Naive thymus-derived CD4-positive, alpha-beta T cell (primary cell): ENCODE results near the gene TBC1D32. TPM values are rescaled to one million over a fixed set of nuclear protein-coding genes. Genes with fewer than 3 reads are reported as not detected.
"Not testable (repeated sequence)": the region's sequence is repeated elsewhere in the genome, so short reads cannot be mapped to it uniquely, and the experiment has no call there.

ENCODE experiments used
- ATAC-seq: fragments of 150-1000 bp; cut with Tn5 transposase; 2 replicates; pipeline ENCODE4 v1.10.0; 2021; ENCODE audit warnings: mild to moderate bottlenecking, moderate library complexity
- CTCF ChIA-PET: fragments of 350-600 bp; sonication (Branson Sonifier 250); formaldehyde crosslinking; loops from one replicate; lab custom pipeline; 2021; ENCODE audit warnings: antibody characterized with exemption; lab: Charles Lee
- POLR2A ChIA-PET: fragments of 350-600 bp; sonication (Branson Sonifier 250); formaldehyde crosslinking; loops from one replicate; lab custom pipeline; 2021; ENCODE audit warnings: antibody characterized with exemption, inconsistent platforms; lab: Charles Lee
- DNase-seq, 9 donors: peaks; one replicate each; pipeline versions ENCODE4 v3.0.0 to v3.0.0-alpha.2; 2020 to 2022; ENCODE audit warnings: mixed read lengths in 1 of 9
- H3K27ac ChIP-seq: one replicate; pipeline ENCODE4 v1.7.0; 2013; ENCODE audit warnings: mild to moderate bottlenecking, low read depth, low read length, moderate library complexity
- H3K27me3 ChIP-seq, 2 donors: one replicate each; pipeline ENCODE4 v1.7.0; 2013; ENCODE audit warnings: low read length in 2 of 2, mild to moderate bottlenecking in 2 of 2, moderate library complexity in 2 of 2; ENCODE audit not compliant: control insufficient read depth in 2 of 2, insufficient read depth in 2 of 2
- H3K36me3 ChIP-seq, 3 experiments: 1 replicate in 2 of 3; 2 replicates in 1 of 3; pipeline ENCODE4 v1.7.0; 2013; ENCODE audit warnings: low read length in 3 of 3, mild to moderate bottlenecking in 3 of 3, moderate library complexity in 1 of 3; ENCODE audit not compliant: insufficient read depth in 3 of 3, control insufficient read depth in 2 of 3
- H3K4me1 ChIP-seq, 2 donors: one replicate each; pipeline ENCODE4 v1.7.0; 2013; ENCODE audit warnings: low read length in 2 of 2, mild to moderate bottlenecking in 2 of 2, moderate library complexity in 1 of 2; ENCODE audit not compliant: control insufficient read depth in 2 of 2, insufficient read depth in 2 of 2
- H3K4me3 ChIP-seq: 2 replicates; pipeline ENCODE4 v1.7.0; 2013; ENCODE audit warnings: mild to moderate bottlenecking, low read length
- H3K9me3 ChIP-seq, 3 experiments: 1 replicate in 2 of 3; 2 replicates in 1 of 3; pipeline ENCODE4 v1.7.0; 2013; ENCODE audit warnings: low read length in 3 of 3; ENCODE audit not compliant: control insufficient read depth in 2 of 3
- H3K27ac Mint-ChIP-seq, 9 donors: one replicate each; pipeline ENCODE4 v1.8.0; 2020 to 2022; ENCODE audit warnings: mixed read lengths in 9 of 9, mild to moderate bottlenecking in 8 of 9, moderate library complexity in 5 of 9, inconsistent platforms in 2 of 9
- H3K27me3 Mint-ChIP-seq, 5 donors: one replicate each; pipeline ENCODE4 v1.8.0; 2021 to 2022; ENCODE audit warnings: mixed read lengths in 5 of 5, mild to moderate bottlenecking in 1 of 5
- H3K36me3 Mint-ChIP-seq, 5 donors: one replicate each; pipeline ENCODE4 v1.8.0; 2020 to 2022; ENCODE audit warnings: mixed read lengths in 5 of 5, mild to moderate bottlenecking in 3 of 5, inconsistent platforms in 1 of 5
- H3K4me1 Mint-ChIP-seq, 7 donors: one replicate each; pipeline ENCODE4 v1.8.0; 2020 to 2022; ENCODE audit warnings: mixed read lengths in 7 of 7, mild to moderate bottlenecking in 3 of 7, inconsistent platforms in 1 of 7
- H3K4me3 Mint-ChIP-seq, 10 donors: one replicate each; pipeline ENCODE4 v1.8.0; 2020 to 2022; ENCODE audit warnings: mild to moderate bottlenecking in 10 of 10, mixed read lengths in 10 of 10, moderate library complexity in 6 of 10, inconsistent platforms in 2 of 10
- H3K9me3 Mint-ChIP-seq, 11 donors: one replicate each; pipeline ENCODE4 v1.8.0; 2020 to 2022; ENCODE audit warnings: mixed read lengths in 11 of 11, mild to moderate bottlenecking in 4 of 11, inconsistent platforms in 1 of 11, moderate library complexity in 1 of 11
- intact Hi-C, 2 donors: fragments of 100-400 bp; cut with micrococcal nuclease; formaldehyde crosslinking; loops; one replicate each; pipeline ENCODE4 v1.15.1; 2023
- polyA plus RNA-seq, 2 donors: library from polyadenylated mRNA; unstranded; fragments of 300-500 nt; fragmentation: Illumina TruSeq; gene quantifications; one replicate each; pipeline ENCODE4 v1.2.3, GENCODE V29; 2021
- total RNA-seq, 6 experiments: library from RNA in 5 of 6; stranded (reverse) in 5 of 6; gene quantifications; 1 replicate in 5 of 6; 2 replicates in 1 of 6; pipeline ENCODE4 v1.2.3 and lab custom pipeline; 2021 to 2026

TBC1D32 gene
- total and polyA plus RNA-seq, 7 experiments from 2014 or later: 2.2 to 17.7 (median 14.7) TPM

DNA sequence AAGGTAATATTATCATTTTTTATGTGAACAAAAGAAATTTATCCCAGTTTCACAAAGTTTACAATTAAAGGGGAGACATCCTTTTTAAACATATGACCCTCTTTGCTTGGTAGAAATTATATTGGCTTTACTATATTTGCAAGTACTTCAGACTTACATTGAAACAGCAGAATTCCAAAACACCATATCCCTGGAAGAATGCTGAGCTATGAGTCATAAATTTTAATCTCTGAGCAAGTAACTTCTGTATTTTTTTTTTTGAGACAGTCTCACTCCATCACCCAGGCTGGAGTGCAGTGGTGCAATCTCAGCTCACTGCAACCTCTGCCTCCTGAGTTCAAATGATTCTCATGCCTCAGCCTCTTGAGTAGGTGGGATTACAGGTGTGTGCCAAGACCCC lies 240.4 kb downstream of the TBC1D32 start:
- H3K27ac Mint-ChIP-seq: no peak overlapping the region
- H3K4me1 ChIP-seq: no peaks in the 10 kb centered on the region
- no peak for ATAC-seq

DNA sequence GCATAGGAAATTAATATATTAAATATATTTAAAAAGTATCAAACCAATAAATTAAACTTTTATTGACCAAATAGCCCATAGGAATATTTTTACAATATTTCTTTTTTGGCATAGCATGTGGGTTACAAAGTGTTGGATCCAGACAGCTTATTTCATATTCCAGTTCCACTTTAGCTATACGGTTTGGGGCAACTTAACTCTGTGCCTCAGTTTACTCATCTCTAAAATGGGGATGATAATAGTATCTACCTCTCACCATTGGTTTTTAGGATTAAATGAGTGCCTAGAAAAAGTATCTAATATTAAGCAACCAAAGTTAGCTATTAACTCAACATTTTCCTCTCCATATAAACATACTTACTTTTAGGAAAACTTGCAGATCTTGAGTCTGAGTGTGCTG lies 243.8 kb downstream of the TBC1D32 start:
- DNase-seq (no peak), ATAC-seq (no peak)
- no peaks in the 10 kb centered on the region for H3K27me3 Mint-ChIP-seq
- Histone ChIP-seq H3K27me3 (no peaks in the 10 kb centered on the region), H3K27ac (no peak overlapping the region), H3K36me3 (no peaks in the 10 kb centered on the region), H3K4me1 (no peaks in the 10 kb centered on the region), H3K9me3 (no peaks in the 10 kb centered on the region), H3K4me3 (no peak overlapping the region)
- no peaks in the 10 kb centered on the region for H3K4me1 Mint-ChIP-seq
- intact Hi-C loops: no loop called here
- no peak overlapping the region for H3K27ac Mint-ChIP-seq
- ChIA-PET CTCF (no interaction called here), POLR2A (no interaction called here)
- peaks cover 0 to 23% (median 2%) of the 10 kb centered on the region in 5 donors for H3K36me3 Mint-ChIP-seq
- no peak overlapping the region for H3K4me3 Mint-ChIP-seq
- H3K9me3 Mint-ChIP-seq: no peaks in the 10 kb centered on the region

More for the DNA sequence above, 240.4 kb downstream of the TBC1D32 start:
- H3K9me3 Mint-ChIP-seq: peaks cover 0 to 3% (median 0%) of the 10 kb centered on the region in 11 donors
- POLR2A ChIA-PET: interaction anchor here (0.6 kb wide), 1 partner anchor 1812 kb away, joined by 3 read pairs; no protein-coding TSS in a partner anchor
- intact Hi-C loops: no loop called here
- Histone ChIP-seq H3K27me3 (no peaks in the 10 kb centered on the region), H3K36me3 (no peaks in the 10 kb centered on the region), H3K4me3 (no peak overlapping the region), H3K9me3 (no peaks in the 10 kb centered on the region), H3K27ac (no peak overlapping the region)
- DNase-seq: no peak
- H3K36me3 Mint-ChIP-seq: peaks cover 2 to 44% (median 19%) of the 10 kb centered on the region in 5 donors
- no peaks in the 10 kb centered on the region for H3K27me3 Mint-ChIP-seq
- H3K4me1 Mint-ChIP-seq: no peaks in the 10 kb centered on the region
- CTCF ChIA-PET: no interaction called here
- H3K4me3 Mint-ChIP-seq: no peak overlapping the region

DNA sequence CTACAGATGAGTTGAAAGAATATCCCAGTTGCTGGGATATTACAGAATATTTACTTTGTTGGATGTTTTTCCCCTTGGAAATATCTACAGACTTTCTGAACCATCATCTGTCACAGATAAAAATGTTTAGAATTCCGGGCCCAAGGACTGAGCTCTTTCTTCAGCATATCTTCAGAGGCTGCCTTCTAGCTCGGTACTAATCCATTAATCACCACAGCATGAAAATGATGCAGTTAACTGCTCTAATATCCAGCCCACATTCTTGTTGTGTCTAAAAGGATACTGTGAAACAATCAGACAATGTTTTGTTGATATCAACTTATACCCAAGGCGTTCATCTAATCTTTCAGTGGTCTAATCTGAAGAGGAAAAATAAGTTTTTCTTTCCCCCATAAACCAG lies 247.4 kb downstream of the TBC1D32 start:
- POLR2A ChIA-PET: no interaction called here
- Histone ChIP-seq H3K4me3 (no peak overlapping the region), H3K27me3 (no peaks in the 10 kb centered on the region), H3K27ac (no peak overlapping the region), H3K36me3 (no peaks in the 10 kb centered on the region), H3K4me1 (no peaks in the 10 kb centered on the region), H3K9me3 (no peaks in the 10 kb centered on the region)
- DNase-seq: no peak
- H3K4me3 Mint-ChIP-seq: no peak overlapping the region
- no peak overlapping the region for H3K27ac Mint-ChIP-seq
- H3K4me1 Mint-ChIP-seq: no peaks in the 10 kb centered on the region
- no peaks in the 10 kb centered on the region for H3K27me3 Mint-ChIP-seq
- no peaks in the 10 kb centered on the region for H3K9me3 Mint-ChIP-seq
- no peak for ATAC-seq
- intact Hi-C loops: no loop called here
- CTCF ChIA-PET: no interaction called here
- peaks cover 0 to 15% (median 2%) of the 10 kb centered on the region in 5 donors for H3K36me3 Mint-ChIP-seq

DNA sequence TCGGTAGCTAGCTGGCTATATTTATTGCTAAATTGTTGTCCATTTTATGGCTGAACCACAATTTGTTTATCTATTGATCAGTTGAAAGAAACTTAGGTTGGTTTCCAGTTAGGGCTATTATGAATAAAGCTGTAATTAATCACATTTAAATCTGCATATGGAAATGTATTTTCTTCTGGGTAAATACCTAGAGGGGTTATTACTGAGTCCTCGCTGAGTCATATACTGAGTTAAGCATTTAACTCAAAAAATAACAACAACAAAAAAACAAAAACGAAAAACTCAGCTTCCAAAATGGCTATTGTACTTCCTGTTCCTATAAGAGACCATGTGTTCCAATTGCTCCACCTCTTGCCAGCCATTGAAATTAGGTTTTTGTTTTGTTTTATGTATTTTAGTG lies 258.2 kb downstream of the TBC1D32 start:
- intact Hi-C loops: no loop called here
- H3K27ac Mint-ChIP-seq: no peak overlapping the region
- no peaks in the 10 kb centered on the region for H3K4me1 ChIP-seq
- H3K27ac ChIP-seq: no peak overlapping the region
- H3K9me3 Mint-ChIP-seq: peaks cover 0 to 7% (median 1%) of the 10 kb centered on the region in 11 donors
- CTCF ChIA-PET: no interaction called here
- H3K9me3 ChIP-seq: no peaks in the 10 kb centered on the region
- H3K4me3 Mint-ChIP-seq: no peak overlapping the region
- peaks cover 0 to 3% (median 0%) of the 10 kb centered on the region in 7 donors for H3K4me1 Mint-ChIP-seq
- no peak for DNase-seq
- POLR2A ChIA-PET: no interaction called here
- peaks cover 0 to 14% (median 11%) of the 10 kb centered on the region in 5 donors for H3K36me3 Mint-ChIP-seq
- no peaks in the 10 kb centered on the region for H3K27me3 ChIP-seq
- H3K4me3 ChIP-seq: no peak overlapping the region
- no peaks in the 10 kb centered on the region for H3K36me3 ChIP-seq
- no peaks in the 10 kb centered on the region for H3K27me3 Mint-ChIP-seq
- no peak for ATAC-seq

DNA sequence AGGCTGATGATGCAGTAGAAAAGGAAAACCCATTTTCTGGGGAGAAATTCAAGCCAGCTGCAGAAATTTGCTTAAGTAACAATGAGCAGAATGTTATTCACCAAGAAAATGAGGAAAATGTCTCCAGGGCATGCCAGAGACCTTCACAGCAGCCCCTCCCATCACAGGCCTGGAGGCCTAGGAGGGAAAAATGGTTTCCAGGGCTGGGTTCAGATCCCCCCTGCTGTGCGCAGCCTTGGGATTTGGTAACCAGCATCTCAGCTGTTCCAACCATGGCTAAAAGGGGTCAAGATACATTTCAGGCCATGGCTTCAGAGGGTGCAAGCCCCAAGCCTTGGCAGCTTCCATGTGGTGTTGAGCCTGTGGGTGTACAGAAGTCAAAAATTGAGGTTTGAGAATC lies 265.5 kb downstream of the TBC1D32 start:
- H3K4me1 ChIP-seq, H3K27me3 Mint-ChIP-seq, H3K9me3 ChIP-seq, DNase-seq, H3K4me3 ChIP-seq, H3K27ac ChIP-seq, H3K27ac Mint-ChIP-seq, H3K36me3 ChIP-seq, ATAC-seq, H3K4me3 Mint-ChIP-seq, CTCF ChIA-PET, POLR2A ChIA-PET, intact Hi-C loops, H3K4me1 Mint-ChIP-seq, H3K27me3 ChIP-seq: not testable (repeated sequence)
- Mint-ChIP-seq H3K36me3 (peaks cover 0 to 43% (median 33%) of the 10 kb centered on the region in 5 donors), H3K9me3 (peaks cover 16 to 52% (median 26%) of the 10 kb centered on the region in 11 donors)

DNA sequence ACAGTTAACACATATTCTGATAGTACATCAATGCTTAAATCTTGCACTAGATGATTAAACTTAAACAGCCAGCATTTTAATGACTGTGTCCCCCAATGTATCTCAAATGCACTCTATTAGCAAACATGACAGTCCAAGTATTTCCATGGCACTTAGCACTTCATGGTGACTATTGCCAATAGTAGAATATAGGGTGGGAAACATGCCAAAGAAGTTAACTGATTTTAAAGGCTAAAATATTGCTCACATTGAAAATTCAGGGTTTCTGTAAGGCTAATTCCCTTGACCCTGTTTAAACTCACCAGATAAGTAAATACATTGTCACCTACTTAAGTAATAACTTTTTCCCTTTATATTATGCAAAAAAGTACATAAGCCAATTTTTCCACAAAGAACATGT lies 266.9 kb downstream of the TBC1D32 start:
- no peak for ATAC-seq
- ChIA-PET CTCF (no interaction called here), POLR2A (no interaction called here)
- H3K4me3 ChIP-seq: no peak overlapping the region
- H3K4me1 ChIP-seq: no peaks in the 10 kb centered on the region
- Mint-ChIP-seq H3K27me3 (peaks cover 0 to 5% (median 0%) of the 10 kb centered on the region in 5 donors), H3K27ac (no peak overlapping the region), H3K36me3 (peaks cover 0 to 43% (median 31%) of the 10 kb centered on the region in 5 donors), H3K4me3 (no peak overlapping the region), H3K4me1 (peaks cover 0 to 5% (median 0%) of the 10 kb centered on the region in 7 donors), H3K9me3 (peaks cover 17 to 61% (median 33%) of the 10 kb centered on the region in 11 donors)
- no peak for DNase-seq
- H3K27ac ChIP-seq: no peak overlapping the region
- no peaks in the 10 kb centered on the region for H3K36me3 ChIP-seq
- no peaks in the 10 kb centered on the region for H3K27me3 ChIP-seq
- intact Hi-C loops: no loop called here
- peaks cover 0 to 4% (median 0%) of the 10 kb centered on the region in 3 experiments for H3K9me3 ChIP-seq

DNA sequence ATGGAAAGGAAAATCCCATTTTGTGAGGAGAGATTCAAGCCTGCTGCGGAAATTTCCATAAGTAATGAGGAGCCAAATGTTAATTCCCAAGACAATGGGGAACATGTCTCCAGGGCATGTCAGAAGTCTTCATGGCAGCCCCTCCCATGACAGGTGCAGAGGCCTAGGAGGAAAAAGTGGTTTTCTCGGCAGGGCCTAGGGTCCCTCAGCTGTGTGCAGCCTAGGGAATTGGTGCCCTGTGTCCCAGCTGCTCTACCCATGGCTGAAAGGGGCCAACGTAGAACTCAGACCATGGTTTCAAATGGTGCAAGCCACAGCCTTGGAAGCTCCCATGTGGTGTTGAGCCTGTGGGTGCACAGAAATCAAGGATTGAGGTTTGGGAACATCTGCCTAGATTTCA lies 269.9 kb downstream of the TBC1D32 start:
- Histone ChIP-seq H3K4me1 (no peaks in the 10 kb centered on the region), H3K9me3 (peaks cover 0 to 4% (median 0%) of the 10 kb centered on the region in 3 experiments), H3K36me3 (no peaks in the 10 kb centered on the region), H3K27ac (no peak overlapping the region), H3K4me3 (no peak overlapping the region), H3K27me3 (no peaks in the 10 kb centered on the region)
- Mint-ChIP-seq H3K36me3 (peaks cover 0 to 18% (median 12%) of the 10 kb centered on the region in 5 donors), H3K27ac (no peak overlapping the region), H3K4me1 (no peaks in the 10 kb centered on the region), H3K4me3 (no peak overlapping the region), H3K9me3 (peaks cover 11 to 44% (median 23%) of the 10 kb centered on the region in 11 donors), H3K27me3 (peaks cover 0 to 5% (median 0%) of the 10 kb centered on the region in 5 donors)
- CTCF ChIA-PET: no interaction called here
- intact Hi-C loops: no loop called here
- ATAC-seq (no peak), DNase-seq (no peak)
- POLR2A ChIA-PET: no interaction called here
